Measurements from ENCODE around the gene VWA1.
A peak's percentile ranks its signal among the peaks of the same experiment; 100 is the strongest.
"Not testable (repeated sequence)": the region's sequence is repeated elsewhere in the genome, so short reads cannot be mapped to it uniquely, and the experiment has no call there.

Gene VWA1

DNA sequence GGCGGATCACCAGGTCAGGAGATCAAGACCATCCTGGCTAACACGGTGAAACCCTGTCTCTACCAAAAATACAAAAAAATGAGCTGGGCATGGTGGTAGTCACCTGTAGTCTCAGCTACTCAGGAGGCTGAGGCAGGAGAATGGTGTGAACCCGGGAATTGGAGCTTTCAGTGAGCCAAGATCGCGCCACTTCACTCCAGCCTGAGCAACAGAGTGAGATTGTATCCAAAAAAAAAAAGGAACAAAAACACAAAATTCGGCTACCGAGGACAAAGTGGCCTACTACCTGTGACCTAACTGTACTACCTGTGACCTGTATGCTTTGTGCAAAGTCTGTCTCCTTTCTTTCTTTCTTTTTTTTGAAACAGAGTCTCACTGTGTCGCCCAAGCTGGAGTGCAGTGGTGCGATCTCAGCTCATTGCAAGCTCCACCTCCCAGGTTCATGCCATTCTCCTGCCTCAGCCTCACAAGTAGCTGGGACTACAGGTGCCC, 32.5 kb upstream of the VWA1 start:
- FAIRE-seq; DNase-seq (ENCODE audit: extremely low spot score, insufficient read length, low read depth): not testable (repeated sequence)

DNA sequence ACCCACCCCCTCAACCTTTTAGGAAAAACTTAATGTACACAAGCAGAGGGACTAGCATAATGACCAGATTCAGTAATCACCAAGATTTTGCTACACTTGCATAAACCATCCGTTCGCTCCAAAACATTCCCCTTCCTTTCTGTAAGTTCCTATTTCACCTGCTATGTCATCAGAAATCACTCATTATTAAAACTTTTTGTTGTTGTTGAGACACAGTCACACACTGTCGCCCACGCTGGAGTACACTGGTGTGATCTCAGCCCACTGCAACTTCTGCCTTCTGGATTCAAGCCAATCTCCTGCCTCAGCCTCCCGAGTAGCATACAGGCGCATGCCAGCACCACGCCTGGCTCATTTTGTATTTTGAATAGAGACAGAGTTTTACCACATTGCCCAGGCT, 31.8 kb upstream of the VWA1 start:
- FAIRE-seq (no peak), DNase-seq (ENCODE audit: extremely low spot score, insufficient read length, low read depth) (no peak)

DNA sequence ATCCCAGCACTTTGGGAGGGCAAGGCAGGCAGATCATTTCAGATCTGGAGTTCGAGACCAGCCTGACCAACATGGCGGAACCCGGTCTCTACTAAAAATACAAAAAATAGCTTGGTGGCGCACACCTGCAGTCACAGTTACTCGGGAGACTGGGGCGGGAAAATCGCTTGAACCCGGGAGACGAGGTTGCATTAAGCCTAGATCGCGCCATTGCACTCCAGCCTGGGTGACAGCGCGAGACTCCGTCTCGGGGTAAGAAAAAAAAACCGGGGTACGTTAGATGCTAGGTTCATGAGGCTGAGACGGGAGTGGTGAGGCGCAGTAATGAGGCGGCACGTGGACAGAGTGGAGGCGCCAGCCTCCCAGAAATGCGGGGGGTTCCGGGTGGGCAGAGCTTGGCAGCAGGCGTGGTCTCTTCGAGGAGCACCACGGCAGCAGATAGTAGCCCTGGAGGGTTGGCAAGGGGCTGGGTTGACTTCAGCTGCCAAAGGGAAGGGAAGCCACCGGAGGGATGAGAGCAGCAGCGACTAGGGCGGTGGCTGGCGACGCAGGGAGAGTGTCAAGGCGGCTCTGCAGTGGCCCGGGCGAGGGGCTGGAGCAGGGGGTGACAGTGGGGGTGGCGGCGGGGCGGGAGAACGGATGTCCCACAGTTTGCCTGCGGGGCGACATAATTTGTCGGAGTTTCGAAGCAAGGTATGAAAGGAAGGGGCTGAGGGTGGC, 29.2 kb upstream of the VWA1 start:
- no peak for FAIRE-seq

DNA sequence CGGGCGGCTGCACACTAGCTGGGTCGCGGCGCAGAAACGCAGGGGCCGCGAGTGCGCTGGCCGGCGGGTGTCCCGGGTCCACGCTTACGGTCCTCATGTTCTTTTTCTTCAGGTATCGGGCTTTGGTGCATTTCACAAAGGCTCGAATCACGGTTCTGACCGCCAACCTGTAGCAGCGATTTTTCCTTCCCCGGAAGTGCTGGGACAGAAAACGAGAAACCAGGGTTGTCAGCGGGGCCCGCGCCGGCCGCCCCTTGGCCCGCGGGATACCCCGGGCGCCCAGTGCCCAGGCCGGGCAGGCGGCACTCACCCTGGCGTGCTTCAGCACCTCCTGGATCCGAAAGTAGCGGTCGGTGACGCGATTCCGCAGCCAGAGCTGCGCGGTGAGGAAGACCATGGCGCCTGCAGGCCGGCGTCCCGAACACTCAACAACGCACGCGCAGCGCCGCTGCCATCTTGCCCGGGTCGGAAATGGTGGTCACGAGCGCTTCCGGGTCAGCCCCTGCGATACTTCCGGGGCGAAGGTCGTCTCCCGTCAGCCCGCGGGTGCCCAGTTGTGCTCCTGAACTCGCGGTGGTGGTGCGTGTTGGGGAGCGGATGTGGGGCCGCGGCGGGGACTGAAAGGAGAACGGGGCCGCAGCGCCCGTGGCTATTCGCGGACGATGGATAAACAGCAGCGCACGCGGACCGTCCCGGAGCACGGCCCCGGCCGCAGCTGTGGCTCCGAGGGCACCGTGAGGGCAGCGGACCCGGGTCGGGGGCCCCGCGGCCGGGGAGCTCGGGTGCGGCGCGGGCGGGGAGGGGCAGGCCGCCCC, 28.5 kb upstream of the VWA1 start, which contains the start of gene MRPL20:
Gene MRPL20, minus strand, starts transcription at position 473 of the 815 bp plus-strand sequence. Its CDS starts 76 bp downstream, at position 397.
- FAIRE-seq (peak; percentile 94), DNase-seq (ENCODE audit: extremely low spot score, insufficient read length, low read depth) (peak; percentile 89)

More for the DNA sequence above, 29.2 kb upstream of the VWA1 start:
- DNase-seq (ENCODE audit: extremely low spot score, insufficient read length, low read depth), result no peak

DNA sequence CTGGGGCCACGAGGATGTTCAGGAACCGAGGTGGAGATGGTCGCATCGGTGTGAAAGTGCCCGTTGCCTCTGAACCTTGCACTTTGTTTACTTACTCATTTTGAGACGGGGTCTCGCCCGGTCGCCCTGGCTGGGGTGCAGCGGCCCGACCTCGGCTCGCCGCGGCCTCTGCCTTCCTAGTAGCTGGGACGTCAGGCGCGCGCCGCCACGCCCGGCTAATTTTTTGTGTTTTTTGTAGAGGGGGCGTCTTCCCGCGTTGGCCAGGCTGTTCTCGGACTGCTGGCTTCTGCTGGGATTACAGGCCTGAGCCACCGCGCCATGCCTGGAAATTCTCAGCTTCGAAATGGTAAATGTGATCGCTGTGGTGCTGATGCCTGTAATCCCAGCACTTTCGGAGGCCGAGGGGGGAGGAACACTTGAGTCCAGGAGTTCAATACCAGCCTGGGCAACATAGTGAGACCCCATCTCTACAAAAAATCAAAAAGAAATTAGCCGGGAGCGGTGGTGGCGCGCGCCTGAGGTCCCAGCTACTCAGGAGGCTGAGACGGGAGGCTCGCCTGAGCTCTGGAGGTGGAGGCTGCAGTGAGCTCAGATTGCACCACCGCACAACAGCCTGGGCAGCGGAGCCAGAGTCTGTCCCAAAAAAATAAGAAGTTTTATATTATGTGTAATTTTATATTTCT, 27.7 kb upstream of the VWA1 start:
- FAIRE-seq (no peak), DNase-seq (ENCODE audit: extremely low spot score, insufficient read length, low read depth) (no peak)

DNA sequence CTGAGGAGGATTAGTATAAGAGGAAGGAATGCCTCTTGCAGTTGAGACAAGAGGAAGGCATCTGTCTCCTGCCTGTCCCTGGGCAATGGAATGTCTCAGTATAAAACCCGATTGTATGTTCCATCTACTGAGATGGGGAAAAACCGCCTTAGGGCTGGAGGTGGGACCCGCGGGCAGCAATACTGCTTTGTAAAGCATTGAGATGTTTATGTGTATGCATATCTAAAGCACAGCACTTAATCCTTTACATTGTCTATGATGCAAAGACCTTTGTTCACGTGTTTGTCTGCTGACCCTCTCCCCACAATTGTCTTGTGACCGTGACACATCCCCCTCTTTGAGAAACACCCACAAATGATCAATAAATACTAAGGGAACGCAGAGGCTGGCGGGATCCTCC, 25.3 kb upstream of the VWA1 start:
- not testable (repeated sequence) for FAIRE-seq; DNase-seq (ENCODE audit: extremely low spot score, insufficient read length, low read depth)

DNA sequence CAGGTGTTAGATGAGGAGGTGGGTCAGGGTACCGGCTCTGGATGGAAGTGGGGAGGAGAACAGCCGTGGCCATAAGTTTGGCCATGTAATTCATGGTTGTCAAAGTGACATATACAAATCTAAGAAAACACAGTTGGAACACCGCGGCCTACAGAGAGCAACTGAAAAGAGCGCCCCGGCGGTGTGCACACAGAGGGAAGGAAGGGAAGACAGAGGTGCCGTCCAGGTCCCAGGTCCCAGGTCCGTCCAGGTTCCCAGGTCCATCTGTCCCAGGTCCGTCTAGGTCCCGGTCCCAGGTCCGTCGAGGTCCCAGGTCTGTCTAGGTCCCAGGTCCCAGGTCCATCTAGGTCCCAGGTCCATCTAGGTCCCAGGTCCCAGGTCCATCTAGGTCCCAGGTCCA, 23.9 kb upstream of the VWA1 start:
- FAIRE-seq (no peak), DNase-seq (ENCODE audit: extremely low spot score, insufficient read length, low read depth) (no peak)

DNA sequence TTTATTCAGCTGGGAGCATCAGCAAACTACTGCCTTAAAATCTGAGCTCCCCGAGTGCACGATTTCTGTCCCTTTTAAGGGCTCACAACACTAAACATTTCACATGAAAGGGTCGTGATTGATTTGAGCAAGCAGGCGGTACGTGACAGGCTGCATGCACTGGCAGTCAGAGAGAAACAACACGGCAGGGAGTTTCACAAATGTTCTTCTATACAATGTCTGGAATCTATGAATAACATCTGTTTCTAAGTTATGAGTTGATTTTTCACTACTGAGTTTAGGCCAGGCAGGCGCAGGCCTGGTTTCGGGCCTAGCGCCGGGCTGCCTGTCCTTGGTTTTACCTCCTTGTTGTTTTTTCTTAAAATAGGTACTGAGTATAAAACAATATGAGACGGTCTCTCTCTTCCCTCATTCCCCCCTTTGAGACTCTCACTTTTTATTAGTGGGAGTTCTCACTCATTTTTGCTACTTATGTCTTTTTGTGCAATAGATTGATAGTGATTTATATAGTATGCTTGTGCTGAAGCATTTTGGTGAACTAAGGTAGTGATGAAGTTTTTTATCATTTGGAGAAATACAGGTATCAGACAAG, 23.1 kb upstream of the VWA1 start:
- DNase-seq (ENCODE audit: extremely low spot score, insufficient read length, low read depth); FAIRE-seq: not testable (repeated sequence)

DNA sequence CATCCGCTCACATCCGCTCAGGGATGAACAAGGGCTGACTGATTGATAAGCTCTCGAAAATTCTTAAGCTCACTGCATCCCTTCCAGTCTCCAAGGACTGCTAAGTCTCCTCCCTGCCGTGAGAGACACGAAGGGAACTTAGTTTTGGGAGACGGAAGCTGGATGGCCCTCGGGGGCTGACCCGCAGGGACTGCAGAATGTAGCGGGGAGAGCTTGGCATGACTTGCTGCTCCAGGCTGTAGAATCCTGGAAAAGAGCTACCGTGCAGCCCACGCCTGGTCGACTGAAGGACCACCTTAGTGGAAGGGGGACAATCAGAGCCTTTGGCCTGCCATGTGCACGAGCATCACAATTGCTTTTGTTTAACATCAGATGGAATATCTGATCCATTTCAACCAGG, 19.7 kb upstream of the VWA1 start:
- no peak for DNase-seq (ENCODE audit: extremely low spot score, insufficient read length, low read depth)
- no peak for FAIRE-seq

DNA sequence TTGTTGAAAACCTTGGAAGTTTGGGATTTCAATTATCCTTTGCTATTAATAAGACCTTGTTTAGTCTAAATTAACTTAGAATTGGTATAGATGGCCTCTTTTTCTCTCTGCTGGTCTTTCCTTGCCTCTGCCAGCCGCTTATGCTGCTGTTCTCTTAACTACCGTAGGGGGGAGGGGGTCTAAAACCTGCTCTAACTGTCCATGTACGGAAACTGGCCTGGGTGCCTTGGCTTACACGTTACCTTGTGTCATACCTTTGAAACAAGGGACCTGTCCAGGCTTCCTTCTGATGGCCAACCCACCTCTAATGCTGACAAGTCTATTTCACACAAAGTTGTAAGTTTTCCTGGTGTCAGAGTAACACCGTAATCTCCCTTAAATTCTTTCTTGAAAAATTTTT, 18.1 kb upstream of the VWA1 start:
- FAIRE-seq; DNase-seq (ENCODE audit: extremely low spot score, insufficient read length, low read depth): not testable (repeated sequence)

DNA sequence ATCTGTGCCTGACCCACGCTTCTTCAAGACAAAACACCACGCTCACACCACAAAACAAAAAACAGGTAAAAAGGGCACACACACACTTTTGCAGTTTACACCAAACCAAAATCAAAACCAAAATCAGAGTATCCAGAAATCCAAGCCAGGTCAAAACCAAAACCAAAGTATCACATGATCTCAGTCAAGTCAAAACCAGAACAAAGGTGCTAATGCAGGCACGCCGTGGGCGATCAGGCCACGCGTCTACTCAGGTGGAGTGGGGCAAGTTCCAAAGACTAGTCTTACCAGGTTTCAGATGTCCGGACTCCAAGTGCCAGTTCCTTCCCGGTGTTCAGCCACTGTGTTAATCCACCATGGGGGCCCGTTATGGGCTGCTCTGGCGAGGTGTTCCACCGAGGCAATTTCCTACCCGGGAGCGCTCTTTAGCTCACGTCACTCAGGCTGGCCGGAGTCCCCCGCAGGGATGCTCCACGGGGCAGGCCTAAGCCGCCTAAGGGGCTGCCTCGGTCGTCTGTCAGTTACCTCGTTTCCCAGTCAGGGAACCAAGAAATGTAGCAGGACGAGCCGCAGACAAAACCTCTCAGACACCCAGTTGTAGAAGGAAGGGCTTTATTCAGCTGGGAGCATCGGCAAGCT, 17.5 kb upstream of the VWA1 start:
- DNase-seq (ENCODE audit: extremely low spot score, insufficient read length, low read depth), result not testable (repeated sequence)
- FAIRE-seq, result peak; percentile 59

DNA sequence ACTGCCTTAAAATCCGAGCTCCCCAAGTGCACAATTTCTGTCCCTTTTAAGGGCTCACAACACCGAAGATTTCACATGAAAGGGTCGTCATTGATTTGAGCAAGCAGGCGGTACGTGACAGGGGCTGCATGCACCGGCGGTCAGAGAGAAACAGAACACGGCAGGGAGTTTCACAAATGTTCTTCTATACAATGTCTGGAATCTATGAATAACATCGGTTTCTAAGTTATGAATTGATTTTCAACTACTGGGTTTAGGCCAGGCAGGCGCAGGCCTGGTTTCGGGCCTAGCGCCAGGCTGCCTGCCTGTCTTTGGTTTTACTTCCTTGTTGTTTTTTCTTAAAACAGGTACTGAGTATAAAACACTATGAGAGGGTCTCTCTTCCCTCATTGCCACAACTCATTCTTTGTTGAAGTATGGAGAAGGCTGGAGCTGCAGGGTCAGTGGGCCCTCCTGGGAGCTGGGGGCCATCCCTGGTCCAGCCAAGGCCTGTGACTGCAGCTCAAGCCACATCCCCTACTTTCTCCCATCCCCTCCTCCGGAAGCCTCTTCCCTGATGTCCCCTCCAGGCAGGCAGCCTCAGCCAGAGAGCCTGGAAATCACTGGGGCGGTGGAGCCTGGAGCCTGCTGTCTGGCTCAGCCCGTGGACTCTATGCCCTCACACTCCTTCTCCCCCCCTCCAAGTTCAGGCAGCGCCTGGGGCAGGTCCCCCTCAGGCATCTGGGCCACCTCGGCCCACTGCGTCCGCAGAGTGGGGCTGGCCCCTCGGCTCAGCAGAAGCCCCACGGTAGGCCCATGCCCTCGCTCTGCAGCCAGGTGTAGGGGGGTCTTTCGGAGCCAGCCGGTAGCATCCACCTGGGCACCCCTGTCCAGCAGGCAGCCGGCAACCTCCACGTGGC, 16.8 kb upstream of the VWA1 start:
- DNase-seq (ENCODE audit: extremely low spot score, insufficient read length, low read depth) (no peak), FAIRE-seq (peak; percentile 89)

DNA sequence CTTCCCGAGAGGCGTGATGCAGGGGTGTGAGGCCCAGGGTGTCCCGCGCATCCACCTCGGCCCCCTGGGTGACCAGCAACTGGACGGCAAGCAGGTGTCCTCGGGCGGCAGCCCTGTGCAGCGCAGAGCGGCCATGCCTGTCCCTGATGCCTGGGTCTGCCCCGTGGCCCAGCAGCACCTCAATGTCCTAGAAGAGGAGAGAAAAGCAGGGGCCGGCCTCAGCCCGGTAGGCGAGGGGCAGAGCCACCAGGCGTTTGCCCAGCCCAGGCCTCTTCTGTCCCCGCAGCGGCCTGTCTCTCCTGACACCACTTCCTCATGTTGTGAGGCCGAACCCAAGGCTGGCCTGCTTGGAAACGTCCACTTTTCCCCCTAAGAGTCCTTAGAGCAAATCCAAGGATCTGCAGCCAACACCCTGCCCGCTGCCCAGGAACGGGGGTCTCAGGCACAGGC, 16.1 kb upstream of the VWA1 start:
- no peak for FAIRE-seq
- DNase-seq (ENCODE audit: extremely low spot score, insufficient read length, low read depth), result no peak

DNA sequence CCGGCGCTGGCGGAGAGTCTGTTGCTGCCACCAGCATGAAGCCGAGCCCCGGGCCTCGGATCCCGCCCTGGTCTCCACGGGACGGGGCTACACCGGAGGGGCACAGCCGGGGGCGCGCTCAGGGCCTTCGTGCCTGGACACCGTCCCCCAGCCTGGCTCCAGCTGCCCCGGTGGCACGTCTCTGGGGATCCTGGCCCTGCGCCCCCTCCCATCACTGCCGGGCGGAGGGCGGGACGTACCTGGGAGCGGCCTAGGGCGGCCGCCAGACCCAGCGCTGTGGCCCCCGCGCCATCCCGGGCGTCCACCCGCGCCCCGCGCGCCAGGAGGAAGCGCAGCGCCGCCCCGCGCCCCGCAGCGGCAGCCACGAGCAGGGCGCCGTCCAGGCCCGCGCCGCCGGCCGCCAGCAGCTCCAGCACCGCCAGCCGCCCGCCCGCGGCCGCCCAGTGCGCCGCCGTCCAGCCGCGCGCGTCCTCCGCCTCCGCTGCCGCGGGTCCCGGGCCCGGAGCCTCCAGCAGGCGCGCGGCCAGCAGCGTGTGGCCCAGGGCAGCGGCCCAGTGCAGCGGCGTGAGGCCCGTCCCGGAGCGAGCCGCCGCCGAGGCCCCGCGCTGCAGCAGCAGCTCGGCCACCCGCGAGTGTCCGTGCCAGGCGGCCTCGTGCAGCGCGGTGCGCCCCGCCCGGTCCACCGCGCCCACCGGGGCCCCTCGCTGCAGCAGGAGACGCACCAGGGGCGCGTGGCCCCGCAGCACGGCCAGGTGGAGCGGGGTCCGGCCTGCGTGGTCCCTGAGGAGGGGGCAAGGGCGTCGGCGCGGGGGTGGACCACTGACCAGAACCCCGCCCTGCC, 15.5 kb upstream of the VWA1 start:
- FAIRE-seq, result no peak
- DNase-seq (ENCODE audit: extremely low spot score, insufficient read length, low read depth), result no peak

DNA sequence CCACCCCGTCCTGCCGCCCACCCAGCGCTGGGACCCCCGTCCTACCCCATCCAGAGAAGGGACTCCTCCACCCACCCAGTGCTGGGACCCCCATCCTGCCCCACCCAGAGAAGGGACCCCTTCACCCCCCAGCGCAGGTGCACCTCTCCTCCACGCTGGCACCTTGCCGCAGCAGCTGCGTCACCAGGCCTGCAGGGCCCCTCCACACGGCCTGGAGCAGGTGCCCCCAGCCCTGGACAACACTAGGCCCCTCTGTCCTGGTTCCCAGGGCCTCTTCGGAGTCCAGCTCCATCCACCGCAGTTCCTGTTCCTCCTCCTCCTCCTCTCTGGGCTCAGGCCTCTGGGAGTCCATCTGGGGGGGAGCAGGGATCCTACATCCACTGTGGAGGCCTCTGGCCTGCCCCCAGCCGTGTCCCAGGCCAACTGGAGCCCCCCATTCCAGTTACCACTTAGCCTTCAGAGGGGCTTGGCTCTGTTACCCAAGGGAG, 14.8 kb upstream of the VWA1 start:
- no peak for DNase-seq (ENCODE audit: extremely low spot score, insufficient read length, low read depth)
- no peak for FAIRE-seq

DNA sequence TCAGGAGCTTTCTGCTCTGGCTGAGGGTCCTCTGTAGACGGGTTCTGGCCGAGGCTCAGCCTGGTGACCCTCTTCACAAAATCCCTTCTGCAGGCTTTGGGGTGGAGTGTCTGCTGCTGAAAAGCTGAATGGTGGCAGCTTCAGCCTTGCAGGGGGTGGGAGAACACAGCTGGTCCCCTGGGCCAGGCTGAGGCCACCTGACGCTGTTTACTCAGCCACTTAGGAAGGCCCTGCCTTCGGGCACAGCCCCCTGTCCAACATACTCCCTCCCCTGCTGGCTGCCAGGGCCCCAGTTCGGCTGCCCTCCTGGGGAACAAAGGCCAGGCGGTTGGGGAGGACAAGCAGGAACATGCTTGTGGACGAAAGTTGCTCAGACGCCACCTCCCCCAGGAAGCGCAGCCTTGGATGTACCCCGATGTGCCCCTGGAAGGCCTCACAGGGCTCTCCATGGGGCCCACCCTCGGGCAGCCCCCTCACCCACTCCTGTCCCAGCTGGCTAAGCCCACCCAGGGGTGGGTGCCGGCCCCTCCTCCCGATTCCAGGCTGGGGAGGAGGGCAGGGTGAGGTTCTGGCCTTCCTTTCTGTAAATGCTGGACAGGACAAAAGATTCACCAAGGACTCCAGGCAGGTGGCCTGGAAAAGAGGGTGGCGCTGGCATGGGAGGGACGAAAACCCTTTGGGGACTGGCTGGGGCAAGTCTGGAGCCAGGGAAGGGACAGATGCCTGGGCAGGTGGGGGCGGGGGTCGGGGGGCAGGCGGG, 14.2 kb upstream of the VWA1 start, which contains the start of gene ANKRD65:
Gene ANKRD65, minus strand, starts transcription at position 130 of the 760 bp plus-strand sequence. CDS start 271 bp downstream, outside the sequence.
- FAIRE-seq (no peak), DNase-seq (ENCODE audit: extremely low spot score, insufficient read length, low read depth) (no peak)
